Breast epithelium (tissue), 3 donors: Measurements from ENCODE around the gene NEGR1.

Source experiments
- POLR2A ChIP-seq: fragments of 450-650 bp; IDR thresholded peaks from one replicate; pipeline ENCODE4 v1.6.1; 2016; ENCODE audit warnings: antibody characterized with exemption, mild to moderate bottlenecking, moderate library complexity
- POLR2AphosphoS5 ChIP-seq, 3 donors: sonication (generic); formaldehyde crosslinking; IDR thresholded peaks; one replicate each; pipeline ENCODE4 v1.6.1; 2017; ENCODE audit warnings: antibody characterized with exemption in 3 of 3
- TF ChIP-seq, protein P1 (sequence below), 3 donors: fragments of 450-650 bp; IDR thresholded peaks; one replicate each; pipeline ENCODE4 v1.5.1; 2016 to 2017; ENCODE audit warnings: antibody characterized with exemption in 3 of 3, mild to moderate bottlenecking in 3 of 3, moderate library complexity in 3 of 3

DNA sequence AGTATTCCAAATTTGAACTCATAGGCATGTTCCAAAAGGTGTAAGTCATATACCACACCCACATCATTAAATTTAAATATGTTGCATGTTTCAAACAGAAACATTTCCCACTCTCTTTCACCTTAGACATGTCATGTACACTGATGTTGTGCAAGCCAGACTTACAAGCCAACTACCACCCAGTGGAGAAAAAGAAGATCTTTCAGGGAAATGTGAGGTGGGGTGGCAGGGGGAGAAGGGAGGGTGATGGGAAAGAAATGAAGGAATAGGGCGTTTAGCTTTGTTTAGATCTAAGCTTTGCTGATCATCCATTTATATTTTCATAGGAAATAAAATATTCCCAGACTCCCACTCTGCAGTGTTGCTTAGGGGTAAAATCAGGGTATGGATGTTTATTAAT lies 1.6 kb downstream of the NEGR1 start:
- TF ChIP-seq, protein P1, sequence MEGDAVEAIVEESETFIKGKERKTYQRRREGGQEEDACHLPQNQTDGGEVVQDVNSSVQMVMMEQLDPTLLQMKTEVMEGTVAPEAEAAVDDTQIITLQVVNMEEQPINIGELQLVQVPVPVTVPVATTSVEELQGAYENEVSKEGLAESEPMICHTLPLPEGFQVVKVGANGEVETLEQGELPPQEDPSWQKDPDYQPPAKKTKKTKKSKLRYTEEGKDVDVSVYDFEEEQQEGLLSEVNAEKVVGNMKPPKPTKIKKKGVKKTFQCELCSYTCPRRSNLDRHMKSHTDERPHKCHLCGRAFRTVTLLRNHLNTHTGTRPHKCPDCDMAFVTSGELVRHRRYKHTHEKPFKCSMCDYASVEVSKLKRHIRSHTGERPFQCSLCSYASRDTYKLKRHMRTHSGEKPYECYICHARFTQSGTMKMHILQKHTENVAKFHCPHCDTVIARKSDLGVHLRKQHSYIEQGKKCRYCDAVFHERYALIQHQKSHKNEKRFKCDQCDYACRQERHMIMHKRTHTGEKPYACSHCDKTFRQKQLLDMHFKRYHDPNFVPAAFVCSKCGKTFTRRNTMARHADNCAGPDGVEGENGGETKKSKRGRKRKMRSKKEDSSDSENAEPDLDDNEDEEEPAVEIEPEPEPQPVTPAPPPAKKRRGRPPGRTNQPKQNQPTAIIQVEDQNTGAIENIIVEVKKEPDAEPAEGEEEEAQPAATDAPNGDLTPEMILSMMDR (IDR thresholded peaks at IDR 0.05): no peak
- TF ChIP-seq POLR2A: no peak
- no peak for TF ChIP-seq POLR2AphosphoS5 (IDR thresholded peaks at IDR 0.05)
